ENCODE measurements around the gene EEA1. TPM values are rescaled to one million over a fixed set of nuclear protein-coding genes. Genes with fewer than 3 reads are reported as not detected.

EEA1 gene
- total RNA-seq, 1 experiment from 2014 or later: 68.9 TPM

DNA sequence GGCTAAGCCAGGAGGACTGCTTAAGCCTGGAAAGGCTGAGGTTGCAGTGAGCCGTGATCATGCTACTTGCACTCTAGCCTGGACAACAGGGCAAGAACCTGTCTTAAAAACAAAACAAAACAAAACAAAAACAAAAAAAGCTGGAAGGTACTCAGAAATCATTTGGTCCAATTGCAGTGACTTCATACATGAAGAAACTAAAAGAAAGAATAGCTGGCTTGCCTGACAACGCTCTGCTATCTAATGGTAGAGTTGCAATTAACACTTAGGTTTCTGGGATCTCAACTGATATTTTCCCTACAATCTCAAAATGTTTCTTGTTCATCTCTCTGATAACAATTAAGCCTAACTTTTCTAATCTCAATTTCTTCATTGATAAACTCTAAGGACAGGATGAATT is 13.7 kb downstream of the EEA1 start:
- Mint-ChIP-seq H3K27me3 (ENCODE audit: insufficient read depth, unreplicated experiment) (no peaks in the 10 kb centered on the region), H3K4me3 (ENCODE audit: unreplicated experiment) (no peak overlapping the region), H3K27ac (ENCODE audit: unreplicated experiment) (no peak overlapping the region), H3K9me3 (ENCODE audit: unreplicated experiment) (no peaks in the 10 kb centered on the region), H3K36me3 (ENCODE audit: insufficient read depth, unreplicated experiment) (peaks cover 19% of the 10 kb centered on the region), H3K4me1 (ENCODE audit: low read depth, unreplicated experiment) (no peaks in the 10 kb centered on the region)
- Histone ChIP-seq H3K4me1 (0 out of 2 replicates have a peak, but pooled peaks cover 3% of the 10 kb centered on the region), H3K36me3 (ENCODE audit: control insufficient read depth, insufficient read depth, low read length) (no peaks in the 10 kb centered on the region), H3K4me3 (ENCODE audit: low read depth, low read length) (no peak overlapping the region), H3K27me3 (replicated peaks; ENCODE audit: control insufficient read depth, insufficient read depth, low read length) (no peaks in the 10 kb centered on the region), H3K9me3 (no peaks in the 10 kb centered on the region; the same call in 1 of the 2 replicates)
- CTCF ChIA-PET: interaction anchor here (0.6 kb wide), 1 partner anchor 31 kb away, joined by 3 read pairs; no protein-coding TSS in a partner anchor
- intact Hi-C loops (cut with micrococcal nuclease; ENCODE audit: unreplicated experiment): no loop called here
- POLR2A ChIA-PET: no interaction called here
- no TSS peak for BruUV-seq (replicated peaks)
- TF ChIP-seq, protein P1, sequence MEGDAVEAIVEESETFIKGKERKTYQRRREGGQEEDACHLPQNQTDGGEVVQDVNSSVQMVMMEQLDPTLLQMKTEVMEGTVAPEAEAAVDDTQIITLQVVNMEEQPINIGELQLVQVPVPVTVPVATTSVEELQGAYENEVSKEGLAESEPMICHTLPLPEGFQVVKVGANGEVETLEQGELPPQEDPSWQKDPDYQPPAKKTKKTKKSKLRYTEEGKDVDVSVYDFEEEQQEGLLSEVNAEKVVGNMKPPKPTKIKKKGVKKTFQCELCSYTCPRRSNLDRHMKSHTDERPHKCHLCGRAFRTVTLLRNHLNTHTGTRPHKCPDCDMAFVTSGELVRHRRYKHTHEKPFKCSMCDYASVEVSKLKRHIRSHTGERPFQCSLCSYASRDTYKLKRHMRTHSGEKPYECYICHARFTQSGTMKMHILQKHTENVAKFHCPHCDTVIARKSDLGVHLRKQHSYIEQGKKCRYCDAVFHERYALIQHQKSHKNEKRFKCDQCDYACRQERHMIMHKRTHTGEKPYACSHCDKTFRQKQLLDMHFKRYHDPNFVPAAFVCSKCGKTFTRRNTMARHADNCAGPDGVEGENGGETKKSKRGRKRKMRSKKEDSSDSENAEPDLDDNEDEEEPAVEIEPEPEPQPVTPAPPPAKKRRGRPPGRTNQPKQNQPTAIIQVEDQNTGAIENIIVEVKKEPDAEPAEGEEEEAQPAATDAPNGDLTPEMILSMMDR (IDR thresholded peaks at IDR 0.05; ENCODE audit: insufficient read depth in 1 of 2, low read depth in 1 of 2, low read length in 1 of 2, severe bottlenecking in 1 of 2, unreplicated experiment in 1 of 2): no peak
- DNase-seq: no peak

DNA sequence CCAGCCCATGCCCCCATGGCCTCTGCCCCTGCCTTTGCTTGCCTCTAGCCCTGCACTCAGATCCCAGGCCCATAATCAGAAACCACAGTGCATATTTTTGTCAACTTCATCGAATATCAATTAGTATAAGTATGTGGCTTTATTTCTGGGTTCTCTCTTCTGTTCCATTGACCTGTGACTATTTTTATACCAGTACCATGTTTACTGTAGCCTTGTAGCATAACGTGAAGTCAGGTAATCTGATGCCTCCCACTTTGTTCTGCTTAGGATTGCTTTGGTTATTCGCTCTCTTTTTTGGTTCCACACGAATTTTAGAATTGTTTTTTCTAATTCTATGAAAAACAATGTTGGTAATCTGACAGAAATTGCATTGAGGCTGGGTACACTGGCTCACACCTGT is 14.9 kb downstream of the EEA1 start:
- Histone ChIP-seq H3K27me3 (replicated peaks; ENCODE audit: control insufficient read depth, insufficient read depth, low read length) (no peaks in the 10 kb centered on the region), H3K9me3 (peaks cover 7% of the 10 kb centered on the region), H3K4me3 (ENCODE audit: low read depth, low read length) (no peak overlapping the region), H3K4me1 (0 out of 2 replicates have a peak, but pooled peaks cover 3% of the 10 kb centered on the region), H3K36me3 (ENCODE audit: control insufficient read depth, insufficient read depth, low read length) (no peaks in the 10 kb centered on the region)
- Mint-ChIP-seq H3K36me3 (ENCODE audit: insufficient read depth, unreplicated experiment) (peaks cover 27% of the 10 kb centered on the region), H3K27ac (ENCODE audit: unreplicated experiment) (no peak overlapping the region), H3K27me3 (ENCODE audit: insufficient read depth, unreplicated experiment) (no peaks in the 10 kb centered on the region), H3K4me1 (ENCODE audit: low read depth, unreplicated experiment) (no peaks in the 10 kb centered on the region), H3K4me3 (ENCODE audit: unreplicated experiment) (no peak overlapping the region), H3K9me3 (ENCODE audit: unreplicated experiment) (no peaks in the 10 kb centered on the region)
- intact Hi-C loops (cut with micrococcal nuclease; ENCODE audit: unreplicated experiment): no loop called here
- DNase-seq: no peak
- TF ChIP-seq, protein P1 (IDR thresholded peaks at IDR 0.05; ENCODE audit: insufficient read depth in 1 of 2, low read depth in 1 of 2, low read length in 1 of 2, severe bottlenecking in 1 of 2, unreplicated experiment in 1 of 2): no peak
- CTCF ChIA-PET: no interaction called here
- POLR2A ChIA-PET: no interaction called here
- BruUV-seq (replicated peaks): no TSS peak

DNA sequence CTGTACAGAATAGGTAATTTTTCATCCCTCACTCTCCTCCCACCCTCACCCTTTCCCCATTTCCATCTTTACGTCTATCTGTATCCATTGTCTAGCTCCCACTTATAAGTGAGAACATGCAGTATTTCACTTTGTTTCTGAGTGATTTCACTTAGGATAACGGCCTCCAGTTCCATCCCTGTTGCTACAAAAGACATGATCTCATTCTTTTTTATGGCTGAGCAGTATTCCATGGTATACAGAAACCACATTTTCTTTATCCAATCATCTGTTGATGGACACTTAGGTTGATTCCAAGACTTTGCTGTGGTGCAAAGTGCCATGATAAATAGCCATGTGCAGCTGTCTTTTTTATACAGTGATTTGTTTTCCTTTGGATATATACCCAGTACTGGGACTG is 16.4 kb downstream of the EEA1 start:
- DNase-seq: no peak
- no TSS peak for BruUV-seq (replicated peaks)
- CTCF ChIA-PET: no interaction called here
- no peaks in the 10 kb centered on the region for H3K4me1 Mint-ChIP-seq (ENCODE audit: low read depth, unreplicated experiment)
- Histone ChIP-seq H3K27me3 (replicated peaks; ENCODE audit: control insufficient read depth, insufficient read depth, low read length) (no peaks in the 10 kb centered on the region), H3K4me3 (ENCODE audit: low read depth, low read length) (no peak overlapping the region), H3K4me1 (0 out of 2 replicates have a peak, but pooled peaks cover 3% of the 10 kb centered on the region), H3K36me3 (ENCODE audit: control insufficient read depth, insufficient read depth, low read length) (no peaks in the 10 kb centered on the region), H3K9me3 (peaks cover 8% of the 10 kb centered on the region)
- H3K9me3 Mint-ChIP-seq (ENCODE audit: unreplicated experiment): no peaks in the 10 kb centered on the region
- no peak overlapping the region for H3K4me3 Mint-ChIP-seq (ENCODE audit: unreplicated experiment)
- no peaks in the 10 kb centered on the region for H3K27me3 Mint-ChIP-seq (ENCODE audit: insufficient read depth, unreplicated experiment)
- TF ChIP-seq, protein P1 (IDR thresholded peaks at IDR 0.05; ENCODE audit: insufficient read depth in 1 of 2, low read depth in 1 of 2, low read length in 1 of 2, severe bottlenecking in 1 of 2, unreplicated experiment in 1 of 2): no peak
- peaks cover 31% of the 10 kb centered on the region for H3K36me3 Mint-ChIP-seq (ENCODE audit: insufficient read depth, unreplicated experiment)
- POLR2A ChIA-PET: no interaction called here
- intact Hi-C loops (cut with micrococcal nuclease; ENCODE audit: unreplicated experiment): no loop called here
- no peak overlapping the region for H3K27ac Mint-ChIP-seq (ENCODE audit: unreplicated experiment)
